Activated T-cell treated with anti-CD3 and anti-CD28 coated beads, Interleukin-2, amount 50 U/mL, for 48 hours (primary cell): Measurements from ENCODE around the gene EYS.

Experiments used
- DNase-seq, 2 experiments: peaks; one replicate each; pipeline ENCODE4 v3.0.0-alpha.2; 2020

The EYS gene

GRCh38 chr6:63677282-63677681 lies 2029.7 kb downstream of the EYS start:
- DNase-seq, result no peak

DNA sequence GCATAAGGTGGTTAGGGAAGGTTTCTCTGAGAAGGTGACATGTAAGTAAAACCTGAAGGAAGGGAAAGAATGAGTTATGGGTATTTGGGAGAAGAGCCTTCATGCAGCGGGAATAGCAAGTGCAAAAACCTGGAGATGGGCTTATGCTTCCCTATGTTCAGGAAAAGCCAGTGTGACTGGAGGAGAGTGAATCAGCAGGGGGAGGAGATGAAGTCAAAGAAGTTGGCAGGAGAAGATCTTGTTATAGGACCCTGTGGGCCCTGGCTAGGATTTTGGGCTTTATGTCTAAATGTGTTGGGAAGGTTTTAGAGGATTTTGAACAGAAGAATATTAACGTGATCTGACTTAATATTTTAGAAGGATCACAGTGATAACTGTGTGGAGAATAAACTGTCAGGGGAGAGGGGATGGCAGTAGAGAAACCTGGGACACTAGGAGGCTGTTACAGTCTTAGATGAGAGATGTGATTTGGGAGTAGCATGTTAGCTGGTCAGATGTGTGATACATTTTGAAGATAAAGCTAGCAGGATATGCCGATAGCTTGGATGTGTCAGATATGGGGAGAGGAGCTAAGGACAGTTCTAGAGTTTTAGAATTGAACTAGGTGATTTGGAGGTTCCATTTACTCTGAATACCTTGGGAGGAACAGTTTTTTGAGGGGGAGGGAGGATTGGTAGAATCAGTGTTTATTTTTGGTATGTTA lies 2030.5 kb downstream of the EYS start:
- no peak for DNase-seq

GRCh38 chr6:63675138-63675537 lies 2031.9 kb downstream of the EYS start:
- no peak for DNase-seq

GRCh38 chr6:63674635-63675034 lies 2032.4 kb downstream of the EYS start:
- no peak for DNase-seq

- DNase-seq, result no peak
Measured at GRCh38 chr6:63673692-63674091, 2033.3 kb downstream of the EYS start.

DNA sequence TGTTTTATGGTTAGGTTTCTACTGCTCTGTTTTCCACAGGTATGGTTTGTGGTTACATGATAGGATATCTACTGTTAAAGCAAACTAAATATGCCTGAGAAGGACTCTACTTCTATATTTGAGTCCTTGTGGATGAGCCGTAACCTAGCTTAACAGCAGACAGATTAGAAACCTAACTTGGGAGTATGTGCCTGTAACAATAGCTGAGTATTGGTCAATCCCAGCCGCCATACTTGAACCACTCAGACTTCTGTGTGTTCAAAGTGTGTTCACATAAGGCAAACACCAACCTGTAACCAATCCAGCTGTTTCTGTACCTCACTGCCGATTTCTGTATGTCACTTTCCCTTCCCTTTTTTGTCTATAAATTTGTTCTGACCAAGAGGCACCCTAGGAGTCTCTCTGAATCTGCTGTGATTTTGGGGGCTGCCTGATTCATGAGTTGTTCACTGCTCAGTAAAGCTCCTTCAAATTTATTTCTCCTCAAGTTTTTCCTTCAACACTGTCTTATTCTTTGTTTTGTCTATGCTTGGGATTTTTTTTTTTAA lies 2034.4 kb downstream of the EYS start:
- DNase-seq, result no peak

- no peak for DNase-seq
Measured at GRCh38 chr6:63671098-63671754, 2035.8 kb downstream of the EYS start.
